Stimulated activated CD4-positive, alpha-beta T cell treated with anti-CD3 and anti-CD28 coated beads, TNF-alpha, amount 100 ng/mL, for 4 hours (primary cell): ENCODE measurements around the gene TARBP1.
A peak's percentile ranks its signal among the peaks of the same experiment; 100 is the strongest.
"Not testable (repeated sequence)": the region's sequence is repeated elsewhere in the genome, so short reads cannot be mapped to it uniquely, and the experiment has no call there.

Source experiments
- DNase-seq, 3 experiments: peaks; one replicate each; pipeline ENCODE4 v3.0.0-alpha.2; 2020; ENCODE audit warnings: low read depth in 3 of 3

TARBP1 gene

GRCh38 chr1:234478481-234479309, at the start of gene TARBP1:
TARBP1 (minus strand) TSS chr1:234479179; CDS start chr1:234479103, 76 bp downstream.
- DNase-seq = peak; percentile 48 to 64 (median 63)

- DNase-seq = no peak
These were observed 49.3 kb upstream of the TARBP1 start for GRCh38 chr1:234528074-234528865.

DNA sequence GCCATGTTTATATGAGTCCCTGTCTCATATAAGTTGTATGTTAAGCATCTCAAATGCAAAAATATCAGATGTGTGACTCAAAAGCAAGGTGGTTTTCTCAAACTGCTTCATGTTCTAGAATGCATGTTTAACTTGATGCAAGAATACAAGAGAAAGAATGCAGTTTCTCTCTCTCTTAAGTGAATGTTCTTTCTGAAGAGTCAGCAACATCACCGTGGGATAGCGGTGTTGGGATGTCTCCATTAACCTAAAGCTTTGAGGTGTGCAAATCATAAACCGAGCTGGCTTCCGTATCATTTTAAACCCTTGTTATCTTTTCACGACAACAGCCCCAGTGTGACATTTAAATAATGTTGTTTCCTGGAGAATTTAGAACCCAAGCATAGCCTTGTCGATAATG, 48.4 kb upstream of the TARBP1 start:
- no peak for DNase-seq

- DNase-seq = no peak
These were observed 47.9 kb upstream of the TARBP1 start for GRCh38 chr1:234526922-234527321.

DNA sequence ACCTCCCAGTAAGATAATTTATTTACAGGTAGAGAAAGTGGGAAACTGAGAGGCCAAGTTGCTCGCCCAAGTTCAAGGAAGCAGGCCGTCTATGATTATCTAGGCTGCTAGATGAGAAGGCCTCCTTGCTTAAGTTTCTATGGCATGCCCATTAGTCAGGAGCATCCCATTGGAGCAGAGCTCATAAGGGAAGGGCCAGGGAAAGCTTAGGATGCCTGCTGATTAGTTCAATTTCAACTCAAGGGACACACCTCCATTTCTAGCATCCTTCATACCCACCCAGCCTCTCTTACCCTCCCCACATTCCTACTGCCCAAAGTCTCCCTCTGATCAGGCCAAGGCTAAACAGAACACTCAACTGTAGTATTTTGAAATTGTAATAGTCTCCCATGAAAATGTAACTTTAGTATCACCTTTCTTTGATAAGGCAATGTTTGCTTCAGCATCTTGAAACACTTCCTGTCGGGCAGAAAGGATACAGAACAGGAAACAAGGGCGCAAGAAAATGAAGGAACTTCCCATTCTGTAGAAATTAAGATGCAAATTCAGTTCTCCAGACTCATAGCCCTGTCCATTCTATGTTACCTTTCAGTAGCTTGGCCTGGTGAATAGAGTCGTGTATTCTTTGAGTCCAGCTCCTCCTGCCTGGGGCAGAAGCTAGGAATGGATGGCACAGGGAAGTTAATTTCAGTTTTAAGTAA, 46.3 kb upstream of the TARBP1 start:
- no peak for DNase-seq

GRCh38 chr1:234521836-234522235, 42.9 kb upstream of the TARBP1 start:
- no peak for DNase-seq

DNA sequence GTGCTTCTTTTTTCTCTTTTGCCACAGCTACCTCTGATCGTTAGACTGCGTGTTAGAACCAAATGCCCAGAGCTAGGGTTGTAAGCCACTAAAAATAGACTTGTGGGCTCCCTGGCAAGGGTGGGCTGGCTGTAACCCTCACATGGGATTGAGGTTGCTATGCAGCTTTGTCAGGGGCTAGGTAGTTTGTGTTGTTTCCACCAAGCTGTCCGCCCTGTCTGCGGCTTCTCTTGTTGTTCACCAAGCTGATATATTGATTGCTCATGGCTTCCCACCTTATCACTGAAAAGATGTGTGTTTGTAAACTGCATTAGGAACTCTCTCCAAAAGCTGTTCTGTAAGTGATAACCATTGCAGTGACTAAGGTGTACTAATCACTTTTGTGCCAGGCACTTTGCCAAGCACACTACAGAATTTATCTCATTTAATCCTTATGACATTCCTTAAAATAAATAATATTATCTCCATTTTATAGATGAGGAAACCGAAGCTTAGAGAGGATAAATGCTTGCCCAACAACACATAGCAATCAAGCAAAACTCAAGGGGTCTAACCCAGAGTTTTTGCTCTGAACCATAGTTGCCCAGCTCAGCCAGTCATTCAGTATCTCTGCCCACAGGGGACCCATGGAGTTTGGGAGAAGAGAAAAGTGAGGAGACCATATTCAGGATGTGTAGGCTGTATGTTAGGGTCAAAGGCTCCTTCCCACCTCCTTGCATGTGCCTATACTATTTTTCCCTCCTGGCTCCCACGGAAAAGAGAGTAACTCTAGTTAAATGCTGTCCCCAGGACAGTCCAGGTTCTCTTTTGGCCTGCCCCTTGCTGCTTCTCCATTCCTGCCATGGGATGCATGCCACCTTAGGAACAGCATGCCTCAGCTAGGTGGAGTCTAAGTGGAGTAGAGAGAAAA, 42.2 kb upstream of the TARBP1 start:
- no peak for DNase-seq

DNA sequence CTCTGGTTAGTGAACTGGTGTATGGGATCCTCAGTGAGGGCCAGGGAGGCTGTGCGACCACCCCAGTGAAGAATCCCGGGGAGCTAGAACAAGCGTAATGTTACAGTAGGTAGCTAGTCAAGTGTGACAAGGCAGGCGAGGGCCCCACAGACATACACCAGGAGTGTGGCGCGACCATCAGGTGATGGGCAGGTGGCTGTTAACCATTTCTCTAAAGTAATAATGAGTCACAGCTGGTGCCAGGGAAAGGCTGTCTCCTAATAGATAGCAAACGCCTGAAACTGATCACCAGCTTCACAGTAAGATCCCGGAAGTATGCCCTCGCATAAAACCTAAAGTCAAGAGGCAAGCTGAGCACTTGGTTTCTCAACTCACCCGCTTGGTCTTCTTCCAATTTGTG, 40.5 kb upstream of the TARBP1 start:
- no peak for DNase-seq

- DNase-seq = no peak
These were observed 39.9 kb upstream of the TARBP1 start for GRCh38 chr1:234518876-234519275.

DNA sequence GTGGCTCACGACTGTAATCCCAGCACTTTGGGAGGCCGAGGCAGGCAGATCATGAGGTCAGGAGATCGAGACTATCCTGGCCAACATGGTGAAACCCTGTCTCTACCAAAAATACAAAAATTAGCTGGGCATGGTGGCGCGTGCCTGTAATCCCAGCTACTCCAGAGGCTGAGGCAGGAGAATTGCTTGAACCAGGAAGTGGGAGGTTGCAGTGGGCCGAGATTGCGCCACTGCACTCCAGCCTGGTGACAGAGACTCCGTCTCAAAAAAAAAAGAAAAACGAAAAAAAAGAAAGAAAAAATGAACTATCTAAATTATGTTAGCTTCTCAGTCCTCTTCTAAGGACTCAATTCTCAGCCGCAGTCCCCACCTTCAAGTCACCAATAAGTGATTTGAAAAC, 39.1 kb upstream of the TARBP1 start:
- not testable (repeated sequence) for DNase-seq

GRCh38 chr1:234517110-234517802, 38.3 kb upstream of the TARBP1 start:
- no peak for DNase-seq

DNA sequence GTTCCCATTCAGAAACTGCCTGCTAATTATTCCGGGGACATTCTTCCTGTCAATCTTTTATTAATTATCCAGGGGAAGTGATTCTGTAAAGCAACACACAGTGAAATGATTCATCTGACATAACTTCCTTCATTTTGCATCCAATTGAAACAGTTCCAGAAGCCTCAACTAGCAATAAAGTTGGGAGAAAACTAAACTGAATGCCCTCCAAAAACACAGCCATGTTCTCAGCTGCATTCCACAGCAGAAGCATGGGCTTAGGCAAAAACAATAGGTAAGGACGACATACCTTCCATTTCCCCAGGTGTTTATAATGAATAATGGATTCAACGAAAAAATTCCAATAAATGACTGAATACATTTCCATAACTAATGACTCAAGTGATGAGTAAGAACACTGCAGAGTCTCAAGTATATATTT, 36.9 kb upstream of the TARBP1 start:
- DNase-seq = no peak

- DNase-seq = no peak
These were observed 36.4 kb upstream of the TARBP1 start for GRCh38 chr1:234515411-234515810.

- no peak for DNase-seq
These were observed 33.5 kb upstream of the TARBP1 start for GRCh38 chr1:234512451-234512861.

- no peak for DNase-seq
These were observed 30.7 kb upstream of the TARBP1 start for GRCh38 chr1:234509457-234510328.

GRCh38 chr1:234507626-234508387, 28.8 kb upstream of the TARBP1 start:
- DNase-seq = no peak

- no peak for DNase-seq
These were observed 28.1 kb upstream of the TARBP1 start for GRCh38 chr1:234507089-234507488.

GRCh38 chr1:234505769-234506102, 26.8 kb upstream of the TARBP1 start:
- DNase-seq = no peak
